Motor neuron (in vitro differentiated cells): ENCODE measurements around the gene MCC. TPM values are rescaled to one million over a fixed set of nuclear protein-coding genes. Genes with fewer than 3 reads are reported as not detected.

Experiments
- ATAC-seq, 8 experiments: fragments of 200-7000 bp; cut with Tn5 transposase; replicated peaks in 6 of 8; 2 replicates each; pipeline ENCODE4 v1.8.0; 2021; ENCODE audit warnings: mild to moderate bottlenecking in 8 of 8, moderate library complexity in 8 of 8
- H3K27ac ChIP-seq, 2 donors: fragments of 250-450 bp; sonication (Bioruptor Pico); 2 replicates each; pipeline ENCODE4 v1.9.0; 2021; ENCODE audit warnings: antibody characterized with exemption in 2 of 2, mild to moderate bottlenecking in 2 of 2, moderate library complexity in 1 of 2
- H3K4me1 ChIP-seq, 2 donors: fragments of 250-450 bp; sonication (Bioruptor Pico); replicated peaks in 1 of 2; 2 replicates each; pipeline ENCODE4 v1.6.1; 2021; ENCODE audit warnings: antibody characterized with exemption in 2 of 2, mild to moderate bottlenecking in 2 of 2, moderate library complexity in 1 of 2
- H3K4me3 ChIP-seq, 5 donors: fragments of 250-450 bp; sonication (Bioruptor Pico); 2 replicates each; pipeline ENCODE4 v1.9.0; 2021; ENCODE audit warnings: antibody characterized with exemption in 5 of 5, mild to moderate bottlenecking in 5 of 5, moderate library complexity in 4 of 5
- WGBS, 10 experiments: fragments of 450-650 bp; shearing (Covaris generic); methylation state at CpG; one replicate each; pipeline ENCODE4 v1.0.0; 2022; 5-methylcytosine and 5-hydroxymethylcytosine counted together
- in situ Hi-C, 9 experiments: fragments of 400-800 bp; cut with MboI; loops; one replicate each; pipeline ENCODE4 v1.15.0; 2021; ENCODE audit warnings: low sequenced_read_pairs in 9 of 9, low pct_unique_long_range_greater_than_20kb in 2 of 9; ENCODE audit not compliant: unreplicated experiment in 9 of 9
- total RNA-seq, 8 experiments: library from RNA; unstranded; fragments of 300-600 nt; gene quantifications; 2 replicates each; pipeline versions ENCODE4 v1.2.3 to v1.2.4, GENCODE V29; 2022

Gene MCC
- total RNA-seq, 8 experiments from 2014 or later, result 6.7 to 66.0 (median 12.2) TPM

- ATAC-seq, result no peak
- Histone ChIP-seq H3K4me1 (no peaks in the 10 kb centered on the region), H3K27ac (no peak overlapping the region), H3K4me3 (no peak overlapping the region)
- in situ Hi-C loops, result no loop called here
- WGBS, 10 experiments, result 93 to 100% (median 97%) methylated on average over 1 to 3 of the region's 3 CpGs; no CpG with 5 or more reads in 1 of the 10 experiments
Measured at GRCh38 chr5:113373426-113373825, 114.8 kb downstream of the MCC start.

DNA sequence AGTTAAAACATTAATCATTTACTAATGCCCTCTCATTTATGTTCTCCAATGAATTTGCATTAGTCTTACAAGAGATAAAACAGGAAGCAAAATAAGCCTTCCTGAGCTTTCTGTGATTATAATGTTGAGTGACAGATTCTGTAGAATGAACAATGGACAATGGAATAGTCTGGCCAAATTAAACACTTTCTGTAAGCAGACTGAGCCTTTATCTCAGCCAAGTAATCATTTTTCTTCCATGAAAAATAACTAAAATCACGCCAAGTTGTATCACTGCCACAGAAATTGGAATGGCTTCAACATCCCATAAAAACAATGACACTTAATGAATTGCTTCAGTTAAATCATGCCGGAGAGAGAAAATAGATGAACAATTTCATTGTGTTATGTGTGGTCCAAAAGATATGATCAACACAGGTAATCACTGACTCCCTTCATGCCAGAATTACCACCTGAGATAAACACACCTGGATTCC is 116.5 kb downstream of the MCC start:
- WGBS, 10 experiments, result 17 to 100% (median 89%) methylated on average over 1 to 2 of the region's 2 CpGs; no CpG with 5 or more reads in 1 of the 10 experiments
- H3K4me1 ChIP-seq, result no peaks in the 10 kb centered on the region
- no peak overlapping the region for H3K27ac ChIP-seq
- ATAC-seq, result no peak
- H3K4me3 ChIP-seq, result no peak overlapping the region
- in situ Hi-C loops, result no loop called here

- 67 to 100% methylated on average over 1 of the region's 1 CpG; no CpG with 5 or more reads in 8 of the 10 experiments for WGBS, 10 experiments
- no peak overlapping the region for H3K27ac ChIP-seq
- in situ Hi-C loops, result no loop called here
- ATAC-seq, result no peak
- H3K4me3 ChIP-seq, result no peak overlapping the region
- no peaks in the 10 kb centered on the region for H3K4me1 ChIP-seq
Measured at GRCh38 chr5:113367586-113367985, 120.7 kb downstream of the MCC start.

DNA sequence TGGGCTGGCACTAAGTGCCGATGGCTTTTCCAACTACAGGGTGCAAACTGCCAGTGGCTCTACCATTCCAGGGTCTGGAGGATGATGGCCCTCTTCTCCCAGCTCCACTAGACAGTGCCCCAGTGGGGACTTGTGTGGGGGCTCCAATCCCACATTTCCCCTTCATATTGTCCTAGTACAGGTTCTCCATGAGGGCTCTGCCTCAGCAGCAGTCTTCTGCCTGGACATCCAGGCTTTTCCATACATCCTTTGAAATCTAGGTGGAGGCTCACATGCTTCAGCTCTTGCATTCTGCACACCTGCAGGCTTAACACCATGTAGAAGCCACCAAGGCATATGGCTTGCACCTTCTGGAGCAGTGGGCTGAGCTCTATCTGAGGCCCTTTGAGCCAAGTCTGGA is 123.8 kb downstream of the MCC start:
- Histone ChIP-seq H3K27ac (no peak overlapping the region), H3K4me3 (no peak overlapping the region), H3K4me1 (peaks cover 0 to 1% of the 10 kb centered on the region in 2 donors)
- ATAC-seq, result no peak
- 60 to 100% (median 90%) methylated on average over 1 of the region's 1 CpG; no CpG with 5 or more reads in 6 of the 10 experiments for WGBS, 10 experiments
- in situ Hi-C loops, result no loop called here

DNA sequence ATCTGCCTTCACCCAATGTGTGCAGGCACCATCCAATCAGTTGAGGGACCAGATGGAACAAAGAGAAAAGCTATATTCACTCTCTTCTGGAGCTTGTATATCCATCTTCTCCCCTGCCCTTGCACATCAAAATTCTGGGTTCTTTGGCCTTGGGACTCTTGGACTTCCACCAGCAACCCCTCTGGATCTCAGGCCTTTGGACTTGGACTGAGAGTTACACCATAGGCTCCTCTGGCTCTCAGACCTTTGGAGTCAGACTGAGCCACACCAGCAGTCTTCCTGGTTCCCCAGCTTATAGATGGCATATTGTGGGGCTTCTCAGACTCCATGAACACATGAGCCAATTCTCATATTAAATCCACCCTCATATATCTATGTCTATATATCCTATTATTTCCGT is 126.6 kb downstream of the MCC start:
- Histone ChIP-seq H3K27ac (no peak overlapping the region), H3K4me1 (peaks cover 0 to 16% of the 10 kb centered on the region in 2 donors), H3K4me3 (no peak overlapping the region)
- ATAC-seq, result no peak
- 100% methylated on average over 1 of the region's 1 CpG; no CpG with 5 or more reads in 4 of the 10 experiments for WGBS, 10 experiments
- in situ Hi-C loops, result no loop called here

DNA sequence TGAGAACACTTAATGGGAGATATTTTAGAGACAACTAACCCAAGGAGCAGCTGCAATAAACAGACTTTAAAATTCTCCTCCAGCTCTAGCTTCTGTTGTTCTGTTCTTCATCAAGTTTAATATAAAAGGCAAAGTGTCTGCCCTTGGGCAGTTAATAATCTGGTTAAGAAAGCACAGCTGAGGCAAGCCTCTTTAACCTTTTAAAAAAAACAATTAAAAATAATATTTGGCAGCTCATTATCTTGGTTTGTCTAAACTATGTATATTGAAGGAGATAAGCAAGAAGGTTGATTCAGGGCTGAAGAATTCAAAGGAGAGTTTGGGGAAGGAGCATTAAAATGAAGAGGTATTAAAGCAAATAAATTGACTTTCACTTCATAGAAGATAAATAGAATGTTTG is 128.8 kb downstream of the MCC start:
- in situ Hi-C loops, result no loop called here
- H3K4me1 ChIP-seq, result peaks cover under 1 to 16% of the 10 kb centered on the region in 2 donors
- ATAC-seq, result no peak
- no peak overlapping the region for H3K4me3 ChIP-seq
- H3K27ac ChIP-seq, result no peak overlapping the region

DNA sequence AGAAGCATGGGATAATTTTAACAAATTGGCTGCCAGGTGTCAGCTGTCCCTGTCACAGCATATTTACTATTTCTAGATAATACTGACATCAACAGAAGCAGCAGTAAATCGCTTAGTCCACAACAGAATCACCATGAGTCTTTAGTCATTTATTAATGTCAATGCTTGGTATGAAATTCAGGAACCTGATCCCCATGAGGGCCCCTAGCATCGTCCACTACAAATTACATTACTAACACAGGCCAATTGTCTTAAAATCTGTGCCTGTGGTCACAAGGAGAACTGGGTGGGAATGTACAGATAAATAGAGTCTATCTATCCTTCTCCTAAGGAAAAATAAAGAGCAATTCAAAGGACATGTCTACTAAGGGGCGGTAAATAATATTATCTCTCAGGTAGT is 129.6 kb downstream of the MCC start:
- in situ Hi-C loops, result no loop called here
- no peak overlapping the region for H3K4me3 ChIP-seq
- ATAC-seq, result peak in 2 of 8 experiments; percentile 31 to 40
- peaks cover 8 to 23% of the 10 kb centered on the region in 2 donors for H3K4me1 ChIP-seq
- H3K27ac ChIP-seq, result no peak overlapping the region
- 50 to 100% (median 76%) methylated on average over 1 to 3 of the region's 3 CpGs for WGBS, 10 experiments

DNA sequence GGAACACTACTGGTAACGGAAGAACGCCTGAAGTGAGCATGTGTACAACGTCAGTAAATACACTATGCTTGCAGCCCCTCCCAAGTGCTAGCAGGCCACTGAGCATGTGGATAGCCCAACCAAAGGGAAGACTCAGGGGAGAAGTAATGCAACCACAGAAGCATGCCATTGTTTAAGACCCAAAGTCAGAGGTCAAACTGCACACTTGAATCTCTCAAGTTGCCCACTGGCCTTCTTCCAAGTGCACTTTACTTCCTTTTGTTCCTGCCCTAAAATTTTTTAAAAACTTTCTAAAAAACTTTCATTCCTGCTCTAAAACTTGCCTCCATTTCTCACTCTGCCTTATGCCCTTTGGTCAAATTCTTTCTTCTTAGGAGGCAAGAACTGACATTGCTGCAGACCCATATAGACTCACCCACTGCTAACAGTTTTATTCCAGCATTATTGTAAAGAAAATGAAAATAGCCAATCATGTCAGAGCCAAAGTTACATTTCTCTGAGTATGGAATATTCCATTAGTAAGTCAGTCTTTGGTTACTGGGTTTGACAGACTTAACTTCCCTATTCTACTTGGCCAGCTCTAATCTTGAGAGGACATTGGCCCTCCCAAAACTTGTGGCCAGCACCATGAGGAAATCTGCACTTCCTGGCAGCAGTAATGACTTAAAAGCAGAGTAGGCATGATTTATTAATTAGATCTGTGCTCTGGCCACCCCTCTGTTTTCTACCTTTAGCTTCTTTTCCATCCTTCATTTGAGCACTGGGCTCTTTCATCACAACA is 130.4 kb downstream of the MCC start:
- H3K27ac ChIP-seq, result no peak overlapping the region
- ATAC-seq, result no peak
- WGBS, 10 experiments, result 17 to 93% (median 73%) methylated on average over 1 to 3 of the region's 3 CpGs; no CpG with 5 or more reads in 5 of the 10 experiments
- in situ Hi-C loops, result no loop called here
- H3K4me1 ChIP-seq, result peaks cover 11 to 26% of the 10 kb centered on the region in 2 donors
- H3K4me3 ChIP-seq, result no peak overlapping the region

DNA sequence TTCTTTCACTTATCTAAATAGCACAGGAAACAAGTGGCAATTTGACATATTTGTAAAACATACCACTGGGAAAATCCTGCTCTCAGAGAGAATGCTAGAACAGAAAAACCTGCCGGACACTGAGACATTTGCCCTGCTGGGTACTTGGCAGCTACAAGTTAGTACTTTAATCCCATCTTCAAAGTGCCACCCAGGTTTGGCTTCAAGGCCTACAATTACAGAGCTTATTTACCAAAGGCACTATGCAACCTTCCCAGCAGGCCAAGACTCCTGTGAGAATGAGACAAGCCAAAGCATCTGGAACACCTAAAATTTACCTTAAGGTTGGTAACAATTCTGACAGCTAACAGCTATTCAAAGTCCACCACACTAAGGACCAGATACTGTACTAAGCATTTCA is 131.8 kb downstream of the MCC start:
- no peak overlapping the region for H3K27ac ChIP-seq
- no peak overlapping the region for H3K4me3 ChIP-seq
- WGBS, 10 experiments, result 57 to 100% (median 85%) methylated on average over 1 of the region's 1 CpG; no CpG with 5 or more reads in 6 of the 10 experiments
- ATAC-seq, result no peak
- in situ Hi-C loops, result no loop called here
- peaks cover 11 to 26% of the 10 kb centered on the region in 2 donors for H3K4me1 ChIP-seq

DNA sequence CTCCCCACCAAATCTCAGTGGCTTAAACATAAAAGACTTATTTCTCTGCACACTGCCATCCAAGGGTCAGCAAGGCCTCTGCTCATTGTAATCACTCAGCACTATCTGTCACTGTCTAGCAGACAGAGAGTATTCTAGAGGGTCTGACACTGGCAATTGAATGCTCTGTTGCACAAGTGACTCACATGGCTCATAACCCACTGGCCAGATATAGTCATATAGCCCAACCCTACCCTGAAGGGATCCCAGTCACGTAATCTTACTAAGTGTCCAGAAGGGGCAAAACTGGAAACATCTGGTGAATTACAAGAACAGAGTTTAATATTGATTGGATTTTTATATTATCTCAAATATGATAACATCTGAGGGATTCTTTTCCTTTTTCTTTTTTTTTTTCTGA is 134.2 kb downstream of the MCC start:
- in situ Hi-C loops, result no loop called here
- Histone ChIP-seq H3K4me1 (peaks cover 11 to 21% of the 10 kb centered on the region in 2 donors), H3K27ac (no peak overlapping the region), H3K4me3 (no peak overlapping the region)
- 20 to 80% (median 44%) methylated on average over 1 of the region's 1 CpG; no CpG with 5 or more reads in 6 of the 10 experiments for WGBS, 10 experiments
- peak; percentile 55 to 100 (median 99) for ATAC-seq

DNA sequence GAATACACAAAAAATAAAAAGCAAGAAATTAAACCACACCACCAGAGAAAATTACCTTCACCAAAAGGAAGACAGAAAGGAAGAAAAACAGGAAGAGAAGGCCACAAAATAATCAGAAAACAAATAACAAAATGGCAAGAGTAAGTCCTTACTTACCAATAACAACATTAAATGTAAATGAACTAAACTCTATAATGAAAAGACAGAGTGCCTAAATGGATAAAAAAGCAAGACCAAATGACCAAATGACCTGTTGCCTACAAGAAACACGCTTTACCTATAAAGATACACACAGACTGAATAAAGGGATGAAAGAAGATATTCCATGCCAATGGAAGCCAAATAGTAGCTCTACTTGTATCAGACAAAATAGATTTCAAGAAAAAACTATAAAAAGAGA is 140.7 kb downstream of the MCC start:
- Histone ChIP-seq H3K4me1 (no peaks in the 10 kb centered on the region), H3K27ac (no peak overlapping the region), H3K4me3 (no peak overlapping the region)
- WGBS, 10 experiments, result 57 to 92% (median 62%) methylated on average over 1 of the region's 1 CpG; no CpG with 5 or more reads in 1 of the 10 experiments
- no peak for ATAC-seq
- in situ Hi-C loops, result loop anchor here in 3 of 9 experiments (25.0 kb wide), 3 partner anchors 165 to 335 kb away; partner anchors contain the start of gene YTHDC2 (in 1 of the 3)

DNA sequence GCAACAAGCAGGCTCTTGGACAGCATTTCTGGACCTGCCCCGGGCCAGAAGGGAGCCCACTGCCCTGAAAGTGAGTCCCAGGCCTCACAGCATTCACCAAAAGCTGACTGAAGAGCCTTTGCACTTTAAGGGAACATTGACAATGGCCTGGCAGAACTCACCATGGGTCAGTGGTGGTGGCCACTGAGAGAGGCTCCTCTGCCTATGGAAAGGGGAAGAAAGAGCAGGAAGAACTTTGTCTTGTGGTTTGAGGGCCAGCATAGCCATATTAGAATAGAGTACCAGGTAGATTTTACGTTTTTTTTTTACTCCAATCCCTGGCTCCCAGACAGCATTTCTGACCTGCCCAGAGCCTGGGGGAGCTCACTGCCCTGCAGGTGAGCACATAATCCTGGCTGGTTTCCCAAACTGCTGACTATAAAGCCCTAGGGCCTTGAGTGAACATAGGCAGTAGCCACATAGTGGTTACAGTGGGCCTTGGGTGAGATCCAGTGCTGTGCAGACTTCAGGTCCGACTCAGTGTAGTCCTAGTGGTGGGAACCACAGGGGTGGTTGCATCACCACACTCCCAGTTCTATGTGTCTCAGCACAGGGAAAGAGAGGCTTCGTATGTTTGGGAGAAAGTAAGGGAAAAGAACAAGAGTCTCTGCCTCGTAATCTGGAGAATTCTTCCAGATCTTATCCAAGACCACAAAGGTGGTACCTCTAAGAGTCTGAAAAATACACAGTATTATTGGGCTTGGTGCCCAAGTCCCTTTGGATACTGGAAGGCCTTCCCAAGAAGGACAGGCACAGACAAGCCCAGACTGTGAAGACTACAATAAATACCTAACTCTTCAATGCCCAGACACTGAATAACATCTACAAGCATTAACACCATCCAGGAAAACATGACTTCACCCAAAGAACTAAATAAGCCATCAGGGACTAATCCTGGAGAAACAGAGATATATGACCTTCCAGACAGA is 143.0 kb downstream of the MCC start:
- peak in 1 of 8 experiments; percentile 56 for ATAC-seq
- H3K4me3 ChIP-seq, result no peak overlapping the region
- in situ Hi-C loops, result loop anchor here in 3 of 9 experiments (25.0 kb wide), 3 partner anchors 167 to 333 kb away; partner anchors contain the start of gene YTHDC2 (in 1 of the 3)
- H3K27ac ChIP-seq, result no peak overlapping the region
- H3K4me1 ChIP-seq, result no peaks in the 10 kb centered on the region
- WGBS, 10 experiments, result 50 to 100% (median 80%) methylated on average over 1 to 4 of the region's 5 CpGs; no CpG with 5 or more reads in 1 of the 10 experiments
